SK-N-SH treated with all-trans-retinoic acid at 6 μM for 48 hours (cell line): Measurements from ENCODE around the gene S100A7.
"Not testable (repeated sequence)": the region's sequence is repeated elsewhere in the genome, so short reads cannot be mapped to it uniquely, and the experiment has no call there.

Source experiments
- ATAC-seq: fragments of 200-7000 bp; cut with Tn5 transposase; 3 replicates; pipeline ENCODE4 v1.9.1; 2020; ENCODE audit warnings: mild to moderate bottlenecking, moderate library complexity
- ARNTL ChIP-seq: fragments of 450-650 bp; formaldehyde crosslinking; IDR thresholded peaks from 2 replicates; pipeline ENCODE4 v1.5.0; 2020; ENCODE audit warnings: low read depth, mild to moderate bottlenecking, moderate library complexity, borderline replicate concordance
- BACH2 ChIP-seq: fragments of 250-450 bp; sonication (Bioruptor Pico); IDR thresholded peaks from 2 replicates; pipeline ENCODE4 v1.9.0; 2021; ENCODE audit warnings: mild to moderate bottlenecking, borderline replicate concordance
- CSDC2 ChIP-seq: fragments of 250-450 bp; sonication (Bioruptor Pico); IDR thresholded peaks from 2 replicates; pipeline ENCODE4 v1.5.0; 2020; ENCODE audit warnings: mild to moderate bottlenecking, moderate library complexity
- GLIS3 ChIP-seq: fragments of 250-450 bp; sonication (Bioruptor Pico); IDR thresholded peaks from 2 replicates; pipeline ENCODE4 v1.5.0; 2020; ENCODE audit warnings: mild to moderate bottlenecking, moderate library complexity
- ISL1 ChIP-seq: fragments of 250-450 bp; sonication (Bioruptor Pico); IDR thresholded peaks from 2 replicates; pipeline ENCODE4 v2.1.2; 2022; ENCODE audit warnings: mild to moderate bottlenecking, moderate library complexity
- OSR1 ChIP-seq: fragments of 250-450 bp; sonication (Bioruptor Pico); IDR thresholded peaks from 2 replicates; pipeline ENCODE4 v1.8.0; 2022; ENCODE audit warnings: moderate library complexity, mild to moderate bottlenecking, inconsistent platforms
- PPARA ChIP-seq: fragments of 250-450 bp; sonication (Bioruptor Pico); IDR thresholded peaks from 2 replicates; pipeline ENCODE4 v1.5.0; 2020; ENCODE audit warnings: mild to moderate bottlenecking, borderline replicate concordance
- RARB ChIP-seq: fragments of 250-450 bp; sonication (Bioruptor Pico); IDR thresholded peaks from 2 replicates; pipeline ENCODE4 v1.8.0; 2021; ENCODE audit warnings: mild to moderate bottlenecking, moderate library complexity
- SNAI2 ChIP-seq: fragments of 250-450 bp; sonication (Bioruptor Pico); IDR thresholded peaks from 2 replicates; pipeline ENCODE4 v1.5.0; 2020; ENCODE audit warnings: mild to moderate bottlenecking, moderate library complexity
- TCF4 ChIP-seq: fragments of 250-450 bp; sonication (Bioruptor Pico); IDR thresholded peaks from 2 replicates; pipeline ENCODE4 v1.8.0; 2021; ENCODE audit warnings: mild to moderate bottlenecking, moderate library complexity, borderline replicate concordance
- TOX ChIP-seq: fragments of 250-450 bp; sonication (Bioruptor Pico); IDR thresholded peaks from 2 replicates; pipeline ENCODE4 v1.8.0; 2021; ENCODE audit warnings: mild to moderate bottlenecking, moderate library complexity, borderline replicate concordance
- ZC3H10 ChIP-seq: fragments of 250-450 bp; sonication (Bioruptor Pico); IDR thresholded peaks from 2 replicates; pipeline ENCODE4 v1.5.1; 2021; ENCODE audit warnings: mild to moderate bottlenecking, moderate library complexity
- ZFP3 ChIP-seq: fragments of 250-450 bp; sonication (Bioruptor Pico); IDR thresholded peaks from 2 replicates; pipeline ENCODE4 v1.5.0; 2020; ENCODE audit warnings: mild to moderate bottlenecking, moderate library complexity
- ZFP30 ChIP-seq: fragments of 450-650 bp; formaldehyde crosslinking; IDR thresholded peaks from 2 replicates; pipeline ENCODE4 v1.5.0; 2022; ENCODE audit warnings: mild to moderate bottlenecking, moderate library complexity
- ZNF565 ChIP-seq: fragments of 450-650 bp; formaldehyde crosslinking; conservative IDR thresholded peaks from 2 replicates; pipeline ENCODE4 v1.5.0; 2020; ENCODE audit warnings: low read depth, mild to moderate bottlenecking, moderate library complexity
- ZNF70 ChIP-seq: fragments of 450-650 bp; formaldehyde crosslinking; IDR thresholded peaks from 2 replicates; pipeline ENCODE4 v1.5.0; 2020; ENCODE audit warnings: mild to moderate bottlenecking, moderate library complexity
- TF ChIP-seq, protein P1 (sequence below): fragments of 250-450 bp; sonication (Bioruptor Pico); IDR thresholded peaks from 2 replicates; pipeline ENCODE4 v1.8.0; 2020; ENCODE audit warnings: mild to moderate bottlenecking, moderate library complexity, borderline replicate concordance
- TF ChIP-seq, protein P2 (sequence below): fragments of 250-450 bp; sonication (Bioruptor Pico); IDR thresholded peaks from 2 replicates; pipeline ENCODE4 v1.8.0; 2021; ENCODE audit warnings: low read depth, mild to moderate bottlenecking, moderate library complexity, borderline replicate concordance
- TF ChIP-seq, protein P3 (sequence below): fragments of 250-450 bp; sonication (Bioruptor Pico); IDR thresholded peaks from 2 replicates; pipeline ENCODE4 v1.5.1; 2021; ENCODE audit warnings: mild to moderate bottlenecking, moderate library complexity
- TF ChIP-seq, protein P4 (sequence below): fragments of 250-450 bp; sonication (Bioruptor Pico); IDR thresholded peaks from 2 replicates; pipeline ENCODE4 v1.5.0; 2020; ENCODE audit warnings: mild to moderate bottlenecking, moderate library complexity

Gene S100A7

DNA sequence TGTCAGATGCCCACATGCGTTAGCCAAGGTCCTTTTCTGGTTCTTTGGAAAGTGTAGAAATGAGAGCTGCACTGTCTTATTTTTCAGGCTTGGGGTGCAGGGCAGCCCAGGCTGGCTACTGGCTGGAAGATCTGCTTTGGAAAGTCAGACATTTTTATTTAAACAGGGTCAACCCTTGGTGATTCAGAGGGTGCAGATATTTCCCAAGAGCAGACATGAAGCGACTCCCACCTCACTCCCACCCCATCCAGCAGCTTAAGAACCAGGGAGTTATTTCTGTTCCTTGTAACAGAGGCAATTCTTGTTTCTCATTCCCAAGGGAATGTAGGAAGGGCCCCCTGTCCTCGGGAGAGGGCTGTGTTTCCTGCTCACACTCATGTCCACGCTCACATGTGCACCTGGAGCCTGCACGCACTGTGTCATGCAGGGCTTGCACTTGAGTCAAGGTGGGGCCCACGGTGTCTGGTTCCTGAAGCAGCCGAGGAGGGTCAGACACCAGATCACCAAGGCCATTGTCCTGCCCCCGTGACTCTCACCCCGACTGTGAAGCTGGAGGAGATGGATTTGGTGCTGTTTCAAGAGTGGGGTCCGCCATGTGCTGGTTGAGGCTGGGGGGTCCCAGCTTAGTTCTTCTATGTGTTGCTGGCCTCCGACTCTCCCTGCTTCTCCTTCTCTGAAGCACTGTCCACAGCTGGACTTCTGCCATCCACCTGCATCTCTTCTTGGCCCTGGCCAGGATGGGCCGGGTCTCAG, 43.1 kb downstream of the S100A7 start:
- no peak for ATAC-seq
- TF ChIP-seq PPARA (CRISPR knock-in tag) = no peak
- TF ChIP-seq ISL1 = no peak
- TF ChIP-seq OSR1 (CRISPR knock-in tag) = no peak
- TF ChIP-seq, protein P1, sequence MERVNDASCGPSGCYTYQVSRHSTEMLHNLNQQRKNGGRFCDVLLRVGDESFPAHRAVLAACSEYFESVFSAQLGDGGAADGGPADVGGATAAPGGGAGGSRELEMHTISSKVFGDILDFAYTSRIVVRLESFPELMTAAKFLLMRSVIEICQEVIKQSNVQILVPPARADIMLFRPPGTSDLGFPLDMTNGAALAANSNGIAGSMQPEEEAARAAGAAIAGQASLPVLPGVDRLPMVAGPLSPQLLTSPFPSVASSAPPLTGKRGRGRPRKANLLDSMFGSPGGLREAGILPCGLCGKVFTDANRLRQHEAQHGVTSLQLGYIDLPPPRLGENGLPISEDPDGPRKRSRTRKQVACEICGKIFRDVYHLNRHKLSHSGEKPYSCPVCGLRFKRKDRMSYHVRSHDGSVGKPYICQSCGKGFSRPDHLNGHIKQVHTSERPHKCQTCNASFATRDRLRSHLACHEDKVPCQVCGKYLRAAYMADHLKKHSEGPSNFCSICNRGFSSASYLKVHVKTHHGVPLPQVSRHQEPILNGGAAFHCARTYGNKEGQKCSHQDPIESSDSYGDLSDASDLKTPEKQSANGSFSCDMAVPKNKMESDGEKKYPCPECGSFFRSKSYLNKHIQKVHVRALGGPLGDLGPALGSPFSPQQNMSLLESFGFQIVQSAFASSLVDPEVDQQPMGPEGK (CRISPR knock-in tag) = no peak
- TF ChIP-seq CSDC2 (CRISPR knock-in tag) = no peak
- TF ChIP-seq GLIS3 (CRISPR knock-in tag) = no peak
- TF ChIP-seq ARNTL (CRISPR knock-in tag) = no peak
- TF ChIP-seq ZNF70 (CRISPR knock-in tag) = no peak
- TF ChIP-seq TOX (CRISPR knock-in tag) = no peak
- TF ChIP-seq, protein P2, sequence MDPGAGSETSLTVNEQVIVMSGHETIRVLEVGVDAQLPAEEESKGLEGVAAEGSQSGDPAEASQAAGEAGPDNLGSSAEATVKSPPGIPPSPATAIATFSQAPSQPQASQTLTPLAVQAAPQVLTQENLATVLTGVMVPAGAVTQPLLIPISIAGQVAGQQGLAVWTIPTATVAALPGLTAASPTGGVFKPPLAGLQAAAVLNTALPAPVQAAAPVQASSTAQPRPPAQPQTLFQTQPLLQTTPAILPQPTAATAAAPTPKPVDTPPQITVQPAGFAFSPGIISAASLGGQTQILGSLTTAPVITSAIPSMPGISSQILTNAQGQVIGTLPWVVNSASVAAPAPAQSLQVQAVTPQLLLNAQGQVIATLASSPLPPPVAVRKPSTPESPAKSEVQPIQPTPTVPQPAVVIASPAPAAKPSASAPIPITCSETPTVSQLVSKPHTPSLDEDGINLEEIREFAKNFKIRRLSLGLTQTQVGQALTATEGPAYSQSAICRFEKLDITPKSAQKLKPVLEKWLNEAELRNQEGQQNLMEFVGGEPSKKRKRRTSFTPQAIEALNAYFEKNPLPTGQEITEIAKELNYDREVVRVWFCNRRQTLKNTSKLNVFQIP (CRISPR knock-in tag) = no peak

DNA sequence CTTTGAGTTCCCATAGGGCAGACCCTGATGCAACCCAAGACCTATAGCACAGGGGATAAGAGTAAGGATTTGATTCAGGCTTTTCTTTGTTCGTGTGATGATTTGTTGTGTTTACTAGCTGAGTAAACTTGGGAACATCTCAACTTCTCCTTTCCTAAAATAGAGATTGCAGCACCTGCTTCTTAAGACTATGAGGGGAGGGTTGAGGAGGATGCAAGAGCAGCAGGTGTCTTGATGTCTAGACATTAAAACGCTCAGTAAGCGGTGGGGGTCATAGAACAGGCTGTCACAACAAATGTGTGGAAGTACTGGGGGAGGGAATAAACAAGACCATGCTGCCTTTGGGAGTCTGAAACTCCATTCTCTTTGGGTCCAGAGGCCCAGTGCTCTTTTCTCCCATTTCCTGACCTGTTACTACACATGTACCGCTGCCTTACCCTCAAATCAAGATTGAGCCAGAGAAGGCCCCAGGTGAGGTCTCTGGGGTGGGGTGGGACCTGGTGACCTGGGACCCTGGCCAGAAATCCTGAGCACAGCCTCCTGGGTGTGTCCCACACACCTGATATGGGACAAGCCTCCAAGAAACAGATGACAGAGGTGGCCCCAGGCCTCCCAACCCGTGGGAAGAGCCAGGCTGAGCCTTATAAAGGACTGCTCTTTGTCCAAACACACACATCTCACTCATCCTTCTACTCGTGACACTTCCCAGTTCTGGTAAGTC, 44.4 kb downstream of the S100A7 start, which contains the start of gene S100A7A:
Gene S100A7A (plus strand): TSS at position 671 of the 721 bp plus-strand sequence. CDS start 1,563 bp downstream, outside the sequence.
- ATAC-seq = no peak
- TF ChIP-seq ARNTL (CRISPR knock-in tag) (no peak), RARB (no peak), TOX (CRISPR knock-in tag) (no peak), TCF4 (CRISPR knock-in tag) (no peak), ISL1 (no peak), OSR1 (CRISPR knock-in tag) (no peak), CSDC2 (CRISPR knock-in tag) (no peak), PPARA (CRISPR knock-in tag) (no peak), BACH2 (CRISPR knock-in tag) (no peak), ZC3H10 (CRISPR knock-in tag) (no peak), ZNF565 (CRISPR knock-in tag) (no peak), GLIS3 (CRISPR knock-in tag) (no peak), ZFP30 (CRISPR knock-in tag) (no peak), ZFP3 (no peak), ZNF70 (CRISPR knock-in tag) (no peak), SNAI2 (CRISPR knock-in tag) (no peak)
- TF ChIP-seq, protein P3, sequence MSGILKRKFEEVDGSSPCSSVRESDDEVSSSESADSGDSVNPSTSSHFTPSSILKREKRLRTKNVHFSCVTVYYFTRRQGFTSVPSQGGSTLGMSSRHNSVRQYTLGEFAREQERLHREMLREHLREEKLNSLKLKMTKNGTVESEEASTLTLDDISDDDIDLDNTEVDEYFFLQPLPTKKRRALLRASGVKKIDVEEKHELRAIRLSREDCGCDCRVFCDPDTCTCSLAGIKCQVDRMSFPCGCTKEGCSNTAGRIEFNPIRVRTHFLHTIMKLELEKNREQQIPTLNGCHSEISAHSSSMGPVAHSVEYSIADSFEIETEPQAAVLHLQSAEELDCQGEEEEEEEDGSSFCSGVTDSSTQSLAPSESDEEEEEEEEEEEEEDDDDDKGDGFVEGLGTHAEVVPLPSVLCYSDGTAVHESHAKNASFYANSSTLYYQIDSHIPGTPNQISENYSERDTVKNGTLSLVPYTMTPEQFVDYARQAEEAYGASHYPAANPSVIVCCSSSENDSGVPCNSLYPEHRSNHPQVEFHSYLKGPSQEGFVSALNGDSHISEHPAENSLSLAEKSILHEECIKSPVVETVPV (CRISPR knock-in tag) = no peak
- TF ChIP-seq, protein P4, sequence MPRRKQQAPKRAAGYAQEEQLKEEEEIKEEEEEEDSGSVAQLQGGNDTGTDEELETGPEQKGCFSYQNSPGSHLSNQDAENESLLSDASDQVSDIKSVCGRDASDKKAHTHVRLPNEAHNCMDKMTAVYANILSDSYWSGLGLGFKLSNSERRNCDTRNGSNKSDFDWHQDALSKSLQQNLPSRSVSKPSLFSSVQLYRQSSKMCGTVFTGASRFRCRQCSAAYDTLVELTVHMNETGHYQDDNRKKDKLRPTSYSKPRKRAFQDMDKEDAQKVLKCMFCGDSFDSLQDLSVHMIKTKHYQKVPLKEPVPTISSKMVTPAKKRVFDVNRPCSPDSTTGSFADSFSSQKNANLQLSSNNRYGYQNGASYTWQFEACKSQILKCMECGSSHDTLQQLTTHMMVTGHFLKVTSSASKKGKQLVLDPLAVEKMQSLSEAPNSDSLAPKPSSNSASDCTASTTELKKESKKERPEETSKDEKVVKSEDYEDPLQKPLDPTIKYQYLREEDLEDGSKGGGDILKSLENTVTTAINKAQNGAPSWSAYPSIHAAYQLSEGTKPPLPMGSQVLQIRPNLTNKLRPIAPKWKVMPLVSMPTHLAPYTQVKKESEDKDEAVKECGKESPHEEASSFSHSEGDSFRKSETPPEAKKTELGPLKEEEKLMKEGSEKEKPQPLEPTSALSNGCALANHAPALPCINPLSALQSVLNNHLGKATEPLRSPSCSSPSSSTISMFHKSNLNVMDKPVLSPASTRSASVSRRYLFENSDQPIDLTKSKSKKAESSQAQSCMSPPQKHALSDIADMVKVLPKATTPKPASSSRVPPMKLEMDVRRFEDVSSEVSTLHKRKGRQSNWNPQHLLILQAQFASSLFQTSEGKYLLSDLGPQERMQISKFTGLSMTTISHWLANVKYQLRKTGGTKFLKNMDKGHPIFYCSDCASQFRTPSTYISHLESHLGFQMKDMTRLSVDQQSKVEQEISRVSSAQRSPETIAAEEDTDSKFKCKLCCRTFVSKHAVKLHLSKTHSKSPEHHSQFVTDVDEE = no peak

DNA sequence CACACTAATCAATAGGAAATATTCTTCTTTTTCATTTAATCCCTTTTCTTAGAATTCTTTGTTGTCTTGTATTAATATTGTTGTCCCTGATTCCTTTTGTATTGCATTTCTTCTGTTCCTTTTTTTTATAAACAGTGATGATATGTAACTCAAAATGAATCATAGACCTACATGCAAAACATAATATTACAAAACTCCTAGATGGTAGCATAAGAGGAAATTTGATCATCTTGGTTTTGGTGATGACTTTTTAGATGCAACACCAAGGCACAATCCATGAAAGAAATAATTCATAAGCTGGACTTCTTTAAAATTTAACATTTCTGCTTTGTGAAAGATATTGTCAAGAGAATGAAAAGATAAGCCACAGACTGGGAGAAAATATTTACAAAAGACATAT, 46.5 kb downstream of the S100A7 start:
- not testable (repeated sequence) for ATAC-seq
